PC-3 (cell line): Measurements from ENCODE around the gene DMTF1.

Experiments used
- EZH2 ChIP-seq: fragments of 300-600 bp; sonication (generic); IDR thresholded peaks from one replicate; pipeline ENCODE4 v1.6.1; 2017; ENCODE audit warnings: antibody characterized with exemption, mild to moderate bottlenecking, low read length; ENCODE audit not compliant: unreplicated experiment
- EZH2phosphoT487 ChIP-seq: fragments of 300-600 bp; sonication (generic); IDR thresholded peaks from 2 replicates; pipeline ENCODE4 v1.6.1; 2018; ENCODE audit warnings: mild to moderate bottlenecking, antibody characterized with exemption, low read length, borderline replicate concordance
- TF ChIP-seq, protein P1 (sequence below): fragments of 300-600 bp; sonication (generic); conservative IDR thresholded peaks from 2 replicates; pipeline ENCODE4 v1.5.1; 2017; ENCODE audit warnings: antibody characterized with exemption, low read depth, mild to moderate bottlenecking, low read length

DNA sequence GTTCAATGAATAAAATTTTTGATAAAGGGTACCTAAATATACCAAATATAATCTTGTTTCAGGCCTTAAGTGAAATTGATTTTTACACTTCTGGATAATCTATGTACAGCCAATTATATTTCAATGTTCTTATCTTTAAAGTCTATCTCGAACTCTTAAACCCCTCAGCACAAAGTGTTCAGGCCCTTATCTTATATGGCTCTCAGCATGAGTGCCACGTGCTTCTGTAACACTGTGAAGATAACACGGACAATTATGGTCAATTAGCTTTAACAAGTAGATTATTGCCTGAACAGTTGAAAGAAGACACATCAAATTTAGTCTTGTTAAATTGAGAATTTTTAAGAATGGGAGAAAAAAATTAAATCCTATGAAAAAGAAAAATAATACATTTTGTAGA, 40.4 kb upstream of the DMTF1 start:
- TF ChIP-seq EZH2phosphoT487 (no peak), EZH2 (no peak)
- TF ChIP-seq, protein P1, sequence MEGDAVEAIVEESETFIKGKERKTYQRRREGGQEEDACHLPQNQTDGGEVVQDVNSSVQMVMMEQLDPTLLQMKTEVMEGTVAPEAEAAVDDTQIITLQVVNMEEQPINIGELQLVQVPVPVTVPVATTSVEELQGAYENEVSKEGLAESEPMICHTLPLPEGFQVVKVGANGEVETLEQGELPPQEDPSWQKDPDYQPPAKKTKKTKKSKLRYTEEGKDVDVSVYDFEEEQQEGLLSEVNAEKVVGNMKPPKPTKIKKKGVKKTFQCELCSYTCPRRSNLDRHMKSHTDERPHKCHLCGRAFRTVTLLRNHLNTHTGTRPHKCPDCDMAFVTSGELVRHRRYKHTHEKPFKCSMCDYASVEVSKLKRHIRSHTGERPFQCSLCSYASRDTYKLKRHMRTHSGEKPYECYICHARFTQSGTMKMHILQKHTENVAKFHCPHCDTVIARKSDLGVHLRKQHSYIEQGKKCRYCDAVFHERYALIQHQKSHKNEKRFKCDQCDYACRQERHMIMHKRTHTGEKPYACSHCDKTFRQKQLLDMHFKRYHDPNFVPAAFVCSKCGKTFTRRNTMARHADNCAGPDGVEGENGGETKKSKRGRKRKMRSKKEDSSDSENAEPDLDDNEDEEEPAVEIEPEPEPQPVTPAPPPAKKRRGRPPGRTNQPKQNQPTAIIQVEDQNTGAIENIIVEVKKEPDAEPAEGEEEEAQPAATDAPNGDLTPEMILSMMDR, result no peak
